BJ (cell line): ENCODE measurements around the gene CDC42BPA. TPM values are rescaled to one million over a fixed set of nuclear protein-coding genes. Genes with fewer than 3 reads are reported as not detected.

ENCODE experiments used
- CTCF ChIA-PET: fragments of 350-600 bp; formaldehyde crosslinking; extraction: SDS; loops from one replicate; lab custom pipeline; 2021; ENCODE audit warnings: antibody characterized with exemption, inconsistent platforms; lab: Yijun Ruan, JAX
- POLR2A ChIA-PET: fragments of 300-600 bp; sonication (Branson Sonifier 250); formaldehyde crosslinking; extraction: SDS; loops from one replicate; lab custom pipeline; 2021; ENCODE audit warnings: antibody characterized with exemption; lab: Charles Lee
- DNase-seq: peaks from one replicate; pipeline ENCODE4 v3.0.0-alpha.2; 2011; ENCODE audit warnings: low read depth
- H3K27me3 ChIP-seq: 2 replicates; pipeline ENCODE4 v1.6.0; 2011; ENCODE audit warnings: low read length; ENCODE audit not compliant: control insufficient read depth, insufficient read depth
- H3K36me3 ChIP-seq: 2 replicates; pipeline ENCODE4 v1.5.1; 2011; ENCODE audit warnings: low read length; ENCODE audit not compliant: control insufficient read depth, insufficient read depth
- H3K4me3 ChIP-seq: 2 replicates; pipeline ENCODE4 v1.5.1; 2011; ENCODE audit warnings: low read depth, mild to moderate bottlenecking, control low read depth, low read length
- polyA plus RNA-seq: library from polyadenylated mRNA; depleted of rRNA; stranded (reverse); fragments of >200 nt; gene quantifications from 2 replicates; pipeline ENCODE4 v1.2.3, GENCODE V29; 2011
- TF ChIP-seq, protein P1 (sequence below): IDR thresholded peaks from 2 replicates; pipeline ENCODE4 v1.5.1; 2011; ENCODE audit warnings: low read depth, mild to moderate bottlenecking, control low read depth, inconsistent platforms, low read length, moderate library complexity; ENCODE audit not compliant: insufficient read depth

CDC42BPA gene
- polyA plus RNA-seq, 1 experiment: 17.9 TPM

DNA sequence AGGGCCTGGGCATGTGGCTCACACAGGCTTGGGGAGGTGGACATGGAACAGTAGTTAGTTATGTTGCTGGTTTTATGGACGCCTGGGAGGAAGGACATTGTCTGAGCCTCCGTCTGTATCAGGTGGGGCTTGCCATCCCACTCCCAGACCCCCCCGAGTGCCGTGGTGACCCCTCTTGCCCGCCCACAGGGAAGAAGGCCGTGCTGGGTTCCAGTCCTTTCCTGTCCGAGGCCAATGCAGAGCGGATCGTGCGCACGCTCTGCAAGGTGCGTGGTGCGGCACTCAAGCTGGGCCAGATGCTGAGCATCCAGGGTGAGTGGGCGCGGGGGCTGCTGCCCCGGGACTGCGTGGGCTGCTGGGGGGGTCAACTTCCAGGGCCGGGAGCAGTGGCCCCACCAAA lies 336.5 kb downstream of the CDC42BPA start:
- TF ChIP-seq, protein P1, sequence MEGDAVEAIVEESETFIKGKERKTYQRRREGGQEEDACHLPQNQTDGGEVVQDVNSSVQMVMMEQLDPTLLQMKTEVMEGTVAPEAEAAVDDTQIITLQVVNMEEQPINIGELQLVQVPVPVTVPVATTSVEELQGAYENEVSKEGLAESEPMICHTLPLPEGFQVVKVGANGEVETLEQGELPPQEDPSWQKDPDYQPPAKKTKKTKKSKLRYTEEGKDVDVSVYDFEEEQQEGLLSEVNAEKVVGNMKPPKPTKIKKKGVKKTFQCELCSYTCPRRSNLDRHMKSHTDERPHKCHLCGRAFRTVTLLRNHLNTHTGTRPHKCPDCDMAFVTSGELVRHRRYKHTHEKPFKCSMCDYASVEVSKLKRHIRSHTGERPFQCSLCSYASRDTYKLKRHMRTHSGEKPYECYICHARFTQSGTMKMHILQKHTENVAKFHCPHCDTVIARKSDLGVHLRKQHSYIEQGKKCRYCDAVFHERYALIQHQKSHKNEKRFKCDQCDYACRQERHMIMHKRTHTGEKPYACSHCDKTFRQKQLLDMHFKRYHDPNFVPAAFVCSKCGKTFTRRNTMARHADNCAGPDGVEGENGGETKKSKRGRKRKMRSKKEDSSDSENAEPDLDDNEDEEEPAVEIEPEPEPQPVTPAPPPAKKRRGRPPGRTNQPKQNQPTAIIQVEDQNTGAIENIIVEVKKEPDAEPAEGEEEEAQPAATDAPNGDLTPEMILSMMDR: no peak
- Histone ChIP-seq H3K4me3 (no peak overlapping the region), H3K27me3 (no peaks in the 10 kb centered on the region), H3K36me3 (peaks cover 1% of the 10 kb centered on the region; the same call in 1 of the 2 replicates)
- CTCF ChIA-PET: interaction anchor here (0.8 kb wide), 1 partner anchor 20 kb away, joined by 3 read pairs; no protein-coding TSS in a partner anchor
- no peak for DNase-seq
- POLR2A ChIA-PET: no interaction called here

GRCh38 chr1:226981386-226981817 lies 336.9 kb downstream of the CDC42BPA start:
- ChIA-PET POLR2A (no interaction called here), CTCF (interaction anchor here (0.8 kb wide), 1 partner anchor 20 kb away, joined by 3 read pairs; no protein-coding TSS in a partner anchor)
- TF ChIP-seq, protein P1: no peak

GRCh38 chr1:226980565-226981385 lies 337.5 kb downstream of the CDC42BPA start:
- H3K4me3 ChIP-seq: no peak overlapping the region
- no peak for DNase-seq
- ChIA-PET POLR2A (no interaction called here), CTCF (no interaction called here)
- TF ChIP-seq, protein P1: no peak
- H3K27me3 ChIP-seq: no peaks in the 10 kb centered on the region
- peaks cover 1% of the 10 kb centered on the region; the same call in 1 of the 2 replicates for H3K36me3 ChIP-seq

More at GRCh38 chr1:226981386-226981817, 336.9 kb downstream of the CDC42BPA start:
- DNase-seq: no peak
- no peaks in the 10 kb centered on the region for H3K27me3 ChIP-seq
- H3K36me3 ChIP-seq: peaks cover 1% of the 10 kb centered on the region; the same call in 1 of the 2 replicates
- H3K4me3 ChIP-seq: no peak overlapping the region

GRCh38 chr1:226980122-226980560 lies 338.2 kb downstream of the CDC42BPA start:
- ChIA-PET CTCF (no interaction called here), POLR2A (no interaction called here)
- no peak for DNase-seq
- Histone ChIP-seq H3K27me3 (no peaks in the 10 kb centered on the region), H3K36me3 (peaks cover 1% of the 10 kb centered on the region; the same call in 1 of the 2 replicates), H3K4me3 (no peak overlapping the region)
- TF ChIP-seq, protein P1: no peak

DNA sequence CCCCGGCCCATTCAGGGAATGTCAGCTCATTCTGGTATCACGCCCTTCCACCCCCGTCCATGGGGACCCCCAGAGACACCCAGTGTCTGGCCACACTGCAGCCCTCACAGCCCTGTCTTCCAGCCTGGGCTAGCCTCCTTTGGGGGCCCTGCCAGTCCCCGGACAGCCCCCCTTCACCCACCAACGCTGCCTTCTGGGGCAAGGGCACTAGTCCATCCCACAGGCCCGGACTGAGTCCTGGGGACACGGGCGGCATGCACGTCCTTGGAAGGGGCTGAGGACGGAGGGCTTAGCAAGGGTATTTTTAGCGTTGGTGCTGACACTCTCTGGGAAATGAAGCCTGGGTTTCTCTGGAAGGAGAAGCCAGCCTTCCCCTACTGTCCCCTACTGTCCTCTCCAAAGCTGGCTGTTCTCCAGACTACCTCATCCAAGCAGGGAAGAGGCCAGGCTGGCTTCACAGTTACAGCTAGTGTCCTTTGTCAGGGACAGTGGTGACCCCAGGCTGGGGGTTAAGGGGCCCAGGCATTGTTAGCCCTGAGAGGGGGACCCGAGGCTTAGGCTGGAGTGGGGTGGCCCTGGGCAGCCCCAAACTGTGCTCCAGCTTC lies 338.7 kb downstream of the CDC42BPA start:
- no peak for DNase-seq
- TF ChIP-seq, protein P1: no peak
- POLR2A ChIA-PET: interaction anchor here (0.6 kb wide), 1 partner anchor 21 kb away, joined by 4 read pairs; no protein-coding TSS in a partner anchor
- no peak overlapping the region for H3K4me3 ChIP-seq
- peaks cover 1% of the 10 kb centered on the region; the same call in 1 of the 2 replicates for H3K36me3 ChIP-seq
- CTCF ChIA-PET: no interaction called here
- no peaks in the 10 kb centered on the region for H3K27me3 ChIP-seq
